ENCODE data around the gene ARHGAP10. TPM values are rescaled to one million over a fixed set of nuclear protein-coding genes. Genes with fewer than 3 reads are reported as not detected.
"Not testable (repeated sequence)": the region's sequence is repeated elsewhere in the genome, so short reads cannot be mapped to it uniquely, and the experiment has no call there.

Gene ARHGAP10
- total RNA-seq, 2 experiments from 2014 or later = 3.6 to 3.8 TPM

- H3K36me3 Mint-ChIP-seq (ENCODE audit: low read depth) = peaks cover 72% of the 10 kb centered on the region
- H3K9me3 Mint-ChIP-seq = peaks cover 41% of the 10 kb centered on the region
- DNase-seq = no peak
- CTCF ChIA-PET = interaction anchor here (0.5 kb wide), 1 partner anchor 399 kb away, joined by 3 read pairs; no protein-coding TSS in a partner anchor
- no peak overlapping the region for H3K4me3 Mint-ChIP-seq
- H3K27ac Mint-ChIP-seq = no peak overlapping the region
- H3K4me1 Mint-ChIP-seq (ENCODE audit: low read depth) = no peaks in the 10 kb centered on the region
- intact Hi-C loops (cut with micrococcal nuclease) = no loop called here
- no peaks in the 10 kb centered on the region for H3K27me3 Mint-ChIP-seq (ENCODE audit: low read depth)
These were observed 346.2 kb downstream of the ARHGAP10 start for GRCh38 chr4:148078061-148078460.

GRCh38 chr4:148079961-148080360 lies 348.1 kb downstream of the ARHGAP10 start:
- Mint-ChIP-seq H3K4me3 (no peak overlapping the region), H3K36me3 (ENCODE audit: low read depth) (peaks cover 65% of the 10 kb centered on the region), H3K9me3 (peaks cover 37% of the 10 kb centered on the region), H3K27me3 (ENCODE audit: low read depth) (no peaks in the 10 kb centered on the region), H3K27ac (no peak overlapping the region), H3K4me1 (ENCODE audit: low read depth) (peaks cover under 1% of the 10 kb centered on the region)
- CTCF ChIA-PET = no interaction called here
- DNase-seq = no peak
- intact Hi-C loops (cut with micrococcal nuclease) = no loop called here

GRCh38 chr4:148081267-148081666 lies 349.4 kb downstream of the ARHGAP10 start:
- no peaks in the 10 kb centered on the region for H3K27me3 Mint-ChIP-seq (ENCODE audit: low read depth)
- no peak overlapping the region for H3K4me3 Mint-ChIP-seq
- CTCF ChIA-PET = no interaction called here
- no peak overlapping the region for H3K27ac Mint-ChIP-seq
- peaks cover 59% of the 10 kb centered on the region for H3K36me3 Mint-ChIP-seq (ENCODE audit: low read depth)
- intact Hi-C loops (cut with micrococcal nuclease) = no loop called here
- DNase-seq = no peak
- peaks cover 25% of the 10 kb centered on the region for H3K9me3 Mint-ChIP-seq
- H3K4me1 Mint-ChIP-seq (ENCODE audit: low read depth) = peaks cover 2% of the 10 kb centered on the region

- CTCF ChIA-PET = no interaction called here
- no peak overlapping the region for H3K27ac Mint-ChIP-seq
- intact Hi-C loops (cut with micrococcal nuclease) = no loop called here
- H3K9me3 Mint-ChIP-seq = peaks cover 21% of the 10 kb centered on the region
- H3K27me3 Mint-ChIP-seq (ENCODE audit: low read depth) = no peaks in the 10 kb centered on the region
- peaks cover 4% of the 10 kb centered on the region for H3K4me1 Mint-ChIP-seq (ENCODE audit: low read depth)
- DNase-seq = no peak
- H3K4me3 Mint-ChIP-seq = no peak overlapping the region
- peaks cover 55% of the 10 kb centered on the region for H3K36me3 Mint-ChIP-seq (ENCODE audit: low read depth)
These were observed 349.9 kb downstream of the ARHGAP10 start for GRCh38 chr4:148081745-148082144.

GRCh38 chr4:148083073-148083472 lies 351.2 kb downstream of the ARHGAP10 start:
- intact Hi-C loops (cut with micrococcal nuclease); DNase-seq; CTCF ChIA-PET; H3K4me3 Mint-ChIP-seq; H3K27ac Mint-ChIP-seq; H3K27me3 Mint-ChIP-seq (ENCODE audit: low read depth): not testable (repeated sequence)
- peaks cover 49% of the 10 kb centered on the region for H3K36me3 Mint-ChIP-seq (ENCODE audit: low read depth)
- H3K4me1 Mint-ChIP-seq (ENCODE audit: low read depth) = peaks cover 10% of the 10 kb centered on the region
- peaks cover 19% of the 10 kb centered on the region for H3K9me3 Mint-ChIP-seq

- DNase-seq = no peak
- H3K9me3 Mint-ChIP-seq = peaks cover 8% of the 10 kb centered on the region
- H3K27ac Mint-ChIP-seq = no peak overlapping the region
- intact Hi-C loops (cut with micrococcal nuclease) = no loop called here
- H3K4me1 Mint-ChIP-seq (ENCODE audit: low read depth) = peaks cover 12% of the 10 kb centered on the region
- H3K4me3 Mint-ChIP-seq = no peak overlapping the region
- no peaks in the 10 kb centered on the region for H3K27me3 Mint-ChIP-seq (ENCODE audit: low read depth)
- peaks cover 26% of the 10 kb centered on the region for H3K36me3 Mint-ChIP-seq (ENCODE audit: low read depth)
- CTCF ChIA-PET = no interaction called here
These were observed 357.7 kb downstream of the ARHGAP10 start for GRCh38 chr4:148089624-148090023.

- DNase-seq = no peak
- no peak overlapping the region for H3K4me3 Mint-ChIP-seq
- peaks cover 26% of the 10 kb centered on the region for H3K36me3 Mint-ChIP-seq (ENCODE audit: low read depth)
- no peaks in the 10 kb centered on the region for H3K27me3 Mint-ChIP-seq (ENCODE audit: low read depth)
- H3K27ac Mint-ChIP-seq = no peak overlapping the region
- CTCF ChIA-PET = no interaction called here
- H3K4me1 Mint-ChIP-seq (ENCODE audit: low read depth) = peaks cover 11% of the 10 kb centered on the region
- peaks cover 4% of the 10 kb centered on the region for H3K9me3 Mint-ChIP-seq
- intact Hi-C loops (cut with micrococcal nuclease) = no loop called here
These were observed 358.1 kb downstream of the ARHGAP10 start for GRCh38 chr4:148090029-148090428.

GRCh38 chr4:148090503-148091476 lies 358.9 kb downstream of the ARHGAP10 start:
- peaks cover 10% of the 10 kb centered on the region for H3K4me1 Mint-ChIP-seq (ENCODE audit: low read depth)
- CTCF ChIA-PET = no interaction called here
- no peak for DNase-seq

GRCh38 chr4:148091896-148092295 lies 360.0 kb downstream of the ARHGAP10 start:
- H3K27ac Mint-ChIP-seq = no peak overlapping the region

More at GRCh38 chr4:148090503-148091476, 358.9 kb downstream of the ARHGAP10 start:
- H3K9me3 Mint-ChIP-seq = peaks cover 4% of the 10 kb centered on the region
- H3K4me3 Mint-ChIP-seq = no peak overlapping the region
- H3K27me3 Mint-ChIP-seq (ENCODE audit: low read depth) = no peaks in the 10 kb centered on the region
- intact Hi-C loops (cut with micrococcal nuclease) = no loop called here
- H3K36me3 Mint-ChIP-seq (ENCODE audit: low read depth) = peaks cover 23% of the 10 kb centered on the region
- H3K27ac Mint-ChIP-seq = no peak overlapping the region

GRCh38 chr4:148092316-148093014 lies 360.6 kb downstream of the ARHGAP10 start:
- H3K27me3 Mint-ChIP-seq (ENCODE audit: low read depth) = no peaks in the 10 kb centered on the region
- H3K27ac Mint-ChIP-seq = no peak overlapping the region
- CTCF ChIA-PET = no interaction called here
- H3K9me3 Mint-ChIP-seq = peaks cover 4% of the 10 kb centered on the region
- intact Hi-C loops (cut with micrococcal nuclease) = no loop called here
- DNase-seq = no peak
- H3K4me3 Mint-ChIP-seq = no peak overlapping the region
- peaks cover 18% of the 10 kb centered on the region for H3K36me3 Mint-ChIP-seq (ENCODE audit: low read depth)
- H3K4me1 Mint-ChIP-seq (ENCODE audit: low read depth) = peaks cover 3% of the 10 kb centered on the region

More at GRCh38 chr4:148091896-148092295, 360.0 kb downstream of the ARHGAP10 start:
- DNase-seq = no peak
- Mint-ChIP-seq H3K4me3 (no peak overlapping the region), H3K9me3 (peaks cover 4% of the 10 kb centered on the region), H3K27me3 (ENCODE audit: low read depth) (no peaks in the 10 kb centered on the region), H3K36me3 (ENCODE audit: low read depth) (peaks cover 20% of the 10 kb centered on the region), H3K4me1 (ENCODE audit: low read depth) (peaks cover 7% of the 10 kb centered on the region)
- CTCF ChIA-PET = no interaction called here
- intact Hi-C loops (cut with micrococcal nuclease) = no loop called here

GRCh38 chr4:148093065-148093464 lies 361.2 kb downstream of the ARHGAP10 start:
- no peak overlapping the region for H3K4me3 Mint-ChIP-seq
- peaks cover 5% of the 10 kb centered on the region for H3K4me1 Mint-ChIP-seq (ENCODE audit: low read depth)
- H3K27ac Mint-ChIP-seq = no peak overlapping the region
- H3K9me3 Mint-ChIP-seq = no peaks in the 10 kb centered on the region
- intact Hi-C loops (cut with micrococcal nuclease) = no loop called here
- H3K36me3 Mint-ChIP-seq (ENCODE audit: low read depth) = peaks cover 21% of the 10 kb centered on the region
- H3K27me3 Mint-ChIP-seq (ENCODE audit: low read depth) = no peaks in the 10 kb centered on the region
- DNase-seq = no peak
- CTCF ChIA-PET = no interaction called here

GRCh38 chr4:148094149-148094548 lies 362.3 kb downstream of the ARHGAP10 start:
- H3K4me3 Mint-ChIP-seq = no peak overlapping the region
- H3K36me3 Mint-ChIP-seq (ENCODE audit: low read depth) = peaks cover 20% of the 10 kb centered on the region
- intact Hi-C loops (cut with micrococcal nuclease) = no loop called here
- CTCF ChIA-PET = no interaction called here
- DNase-seq = no peak
- H3K9me3 Mint-ChIP-seq = no peaks in the 10 kb centered on the region
- no peaks in the 10 kb centered on the region for H3K27me3 Mint-ChIP-seq (ENCODE audit: low read depth)
- H3K27ac Mint-ChIP-seq = no peak overlapping the region
- H3K4me1 Mint-ChIP-seq (ENCODE audit: low read depth) = peaks cover 5% of the 10 kb centered on the region
